ENCODE results near the gene MLST8. TPM values are rescaled to one million over a fixed set of nuclear protein-coding genes. Genes with fewer than 3 reads are reported as not detected.

MLST8 gene
- total and polyA plus RNA-seq, 2 of the 8 experiments (the other 6 are each of a cell fraction or from before 2014, with no cell fraction given) = 67.6 to 321 TPM

DNA sequence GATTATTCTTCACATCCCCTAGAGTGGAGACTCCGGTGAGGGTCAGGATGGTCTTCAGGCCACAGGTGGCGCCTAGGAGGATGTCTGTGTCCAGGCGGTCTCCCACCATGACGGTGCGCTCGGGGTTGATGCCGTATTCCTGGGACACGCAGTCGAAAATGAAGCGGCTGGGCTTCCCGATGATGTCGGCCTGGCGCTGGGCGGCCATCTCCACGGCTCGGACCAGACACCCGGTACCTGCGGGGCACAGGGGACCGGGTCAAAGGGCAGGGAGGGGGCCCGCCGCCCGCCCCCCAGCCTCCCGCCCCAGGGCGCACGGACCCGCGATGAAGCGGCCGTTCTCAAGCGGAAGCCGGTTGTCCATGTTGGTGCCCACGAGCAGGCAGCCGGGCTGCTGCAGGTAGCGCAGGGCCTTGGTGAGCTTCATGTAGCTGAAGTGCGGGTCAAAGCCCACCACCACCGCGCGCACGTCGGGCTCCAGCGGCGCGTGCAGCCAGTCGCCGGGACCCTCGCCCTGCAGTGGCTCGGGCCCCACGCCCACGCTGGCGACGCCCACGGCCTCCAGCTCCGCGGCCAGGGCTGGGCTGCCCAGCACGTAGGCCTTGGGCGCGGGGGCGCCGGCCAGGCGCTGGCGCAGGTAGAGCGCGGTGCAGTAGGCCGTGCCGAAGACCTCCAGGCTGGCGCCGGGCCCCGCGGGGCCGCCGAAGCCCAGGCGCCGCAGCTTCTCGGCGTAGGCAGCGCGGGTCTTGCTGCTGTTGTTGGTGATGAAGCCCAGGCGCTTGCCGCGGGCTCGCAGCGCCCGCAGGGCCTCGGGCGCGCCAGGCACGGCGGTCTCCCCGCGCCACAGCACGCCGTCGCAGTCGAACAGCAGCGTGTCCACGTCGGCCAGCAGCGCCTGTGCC is 8.8 kb downstream of the MLST8 start:
- Histone ChIP-seq H3K14ac (ENCODE audit: insufficient read length) (no peak overlapping the region), H4K5ac (ENCODE audit: insufficient read length, low read depth, low read length) (no peak overlapping the region), H4K20me1 (replicated peaks in 1 of 2; ENCODE audit: control insufficient read depth in 1 of 2, insufficient read depth in 2 of 2, low read length in 2 of 2) (peaks cover 8 to 37% of the 10 kb centered on the region in 2 experiments), H2BK12ac (ENCODE audit: low read depth, low read length) (no peak overlapping the region), H3K4me3 (ENCODE audit: extremely low read depth in 1 of 4, insufficient read depth in 2 of 4, low read depth in 3 of 4, low read length in 4 of 4) (peak overlapping the region; percentile 74 to 92 (median 78)), H3K4me2 (ENCODE audit: insufficient read depth in 1 of 2, low read depth in 2 of 2, low read length in 2 of 2) (peak overlapping the region; percentile 80 to 84), H3K9ac (replicated peaks in 1 of 4; ENCODE audit: extremely low read depth in 1 of 4, low read depth in 3 of 4, low read length in 3 of 4) (peak overlapping the region; percentile 56 to 97 (median 90)), H3K36me3 (ENCODE audit: control insufficient read depth in 2 of 4, insufficient read depth in 4 of 4, low read length in 3 of 4) (peaks cover 4 to 19% (median 9%) of the 10 kb centered on the region in 4 experiments; a peak in 6 of 8 replicates), H3K9me3 (ENCODE audit: insufficient read depth in 2 of 2, low read depth in 1 of 2, low read length in 1 of 2) (no peaks in the 10 kb centered on the region), H3K23me2 (ENCODE audit: low read depth, low read length) (peaks cover 9% of the 10 kb centered on the region), H4K91ac (replicated peaks; ENCODE audit: insufficient read length, low read length) (peak overlapping the region; percentile 15), H2BK15ac (ENCODE audit: low read length) (no peak overlapping the region), H3K27me3 (replicated peaks in 1 of 4; ENCODE audit: control insufficient read depth in 3 of 4, extremely low read depth in 1 of 4, insufficient read depth in 3 of 4, low read length in 3 of 4) (no peaks in the 10 kb centered on the region), H2BK20ac (ENCODE audit: low read length) (no peak overlapping the region), H3K79me1 (ENCODE audit: low read depth, low read length) (peaks cover 4% of the 10 kb centered on the region), H3K27ac (ENCODE audit: low read depth, low read length) (peak overlapping the region; percentile 78; the same call in 1 of the 2 replicates), H4K8ac (ENCODE audit: extremely low read depth, insufficient read depth, low read length) (peak overlapping the region; percentile 89; the same call in 1 of the 2 replicates), H2BK5ac (ENCODE audit: low read depth, low read length) (peak overlapping the region; percentile 71), H3K79me2 (ENCODE audit: control insufficient read depth in 1 of 2, insufficient read depth in 2 of 2, low read length in 2 of 2) (peaks cover 3 to 18% of the 10 kb centered on the region in 2 experiments; a peak in 3 of 4 replicates), H2AFZ (ENCODE audit: low read length) (no peak overlapping the region), H3K18ac (ENCODE audit: extremely low read depth, low read length) (no peak overlapping the region; the same call in 1 of the 2 replicates), H2AK5ac (ENCODE audit: low read depth, low read length) (no peak overlapping the region), H2BK120ac (replicated peaks; ENCODE audit: low read depth, low read length) (no peak overlapping the region), H3K4ac (replicated peaks; ENCODE audit: insufficient read length, low read depth, low read length) (no peak overlapping the region), H3K56ac (replicated peaks; ENCODE audit: insufficient read length, low read depth, low read length) (peak overlapping the region; percentile 59), H3K4me1 (replicated peaks in 1 of 4; ENCODE audit: control insufficient read depth in 3 of 4, insufficient read depth in 4 of 4, low read length in 3 of 4) (peaks cover 0 to 17% (median 5%) of the 10 kb centered on the region in 4 experiments; a peak in 5 of 7 replicates), H3K23ac (ENCODE audit: insufficient read length) (no peak overlapping the region)
- CTCF ChIA-PET (ENCODE audit: partially characterized antibody) = interaction anchor here (0.6 to 1.0 kb wide), 2 partner anchors 15 to 36 kb away, joined by 3 read pairs; no protein-coding TSS in a partner anchor
- 3% methylated on average over 66 of the region's 98 CpGs; no CpG with 5 or more reads in 1 of the 2 experiments for WGBS, 2 experiments (ENCODE audit: extremely low coverage in 1 of 2, insufficient coverage in 1 of 2, insufficient read length in 1 of 2, insufficient replicate concordance in 2 of 2, low coverage in 1 of 2, low lambda C conversion rate in 2 of 2, missing lambda C conversion rate in 1 of 2)
- no peak for DNase-seq (ENCODE audit: low read depth in 1 of 2, low spot score in 2 of 2)
- POLR2A ChIA-PET (ENCODE audit: partially characterized antibody) = interaction anchor here (0.6 to 15.1 kb wide), 24 partner anchors 8 to 319 kb away, joined by 3 to 156 read pairs (median 4); partner anchors contain the start of genes DNASE1L2, E4F1, ECI1 and TRAF7
- no peak for FAIRE-seq
- TF ChIP-seq KDM4A (IDR thresholded peaks at IDR 0.05; ENCODE audit: low read depth, low read length, severe bottlenecking) = peak; percentile 64
- TF ChIP-seq KDM5A (IDR thresholded peaks at IDR 0.05; ENCODE audit: low read length) = 0 out of 2 replicates have a peak, but pooled peaks have one; percentile 30
- peak; percentile 57; the same call in 1 of the 2 replicates for TF ChIP-seq CREB1 (IDR thresholded peaks at IDR 0.05)
- TF ChIP-seq RBBP5 (IDR thresholded peaks at IDR 0.05; ENCODE audit: borderline replicate concordance, low read depth, low read length) = peak; percentile 15; the same call in 1 of the 2 replicates
- TF ChIP-seq, protein P1, sequence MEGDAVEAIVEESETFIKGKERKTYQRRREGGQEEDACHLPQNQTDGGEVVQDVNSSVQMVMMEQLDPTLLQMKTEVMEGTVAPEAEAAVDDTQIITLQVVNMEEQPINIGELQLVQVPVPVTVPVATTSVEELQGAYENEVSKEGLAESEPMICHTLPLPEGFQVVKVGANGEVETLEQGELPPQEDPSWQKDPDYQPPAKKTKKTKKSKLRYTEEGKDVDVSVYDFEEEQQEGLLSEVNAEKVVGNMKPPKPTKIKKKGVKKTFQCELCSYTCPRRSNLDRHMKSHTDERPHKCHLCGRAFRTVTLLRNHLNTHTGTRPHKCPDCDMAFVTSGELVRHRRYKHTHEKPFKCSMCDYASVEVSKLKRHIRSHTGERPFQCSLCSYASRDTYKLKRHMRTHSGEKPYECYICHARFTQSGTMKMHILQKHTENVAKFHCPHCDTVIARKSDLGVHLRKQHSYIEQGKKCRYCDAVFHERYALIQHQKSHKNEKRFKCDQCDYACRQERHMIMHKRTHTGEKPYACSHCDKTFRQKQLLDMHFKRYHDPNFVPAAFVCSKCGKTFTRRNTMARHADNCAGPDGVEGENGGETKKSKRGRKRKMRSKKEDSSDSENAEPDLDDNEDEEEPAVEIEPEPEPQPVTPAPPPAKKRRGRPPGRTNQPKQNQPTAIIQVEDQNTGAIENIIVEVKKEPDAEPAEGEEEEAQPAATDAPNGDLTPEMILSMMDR (IDR thresholded peaks at IDR 0.05; ENCODE audit: control extremely low read depth in 1 of 3, insufficient read depth in 1 of 3, low read depth in 1 of 3, low read length in 3 of 3) = no peak
- TF ChIP-seq SIN3A (conservative IDR thresholded peaks at IDR 0.05 in 1 of 2, IDR thresholded peaks at IDR 0.05 in 1 of 2; ENCODE audit: low read depth in 1 of 2, low read length in 2 of 2) = peak in 1 of 2 experiments; percentile 46; a peak in 1 of 4 replicates
- peak; percentile 81 for TF ChIP-seq PHF8 (conservative IDR thresholded peaks at IDR 0.05; ENCODE audit: low read depth, low read length)

Measured in H1 (cell line).